NCI-H524 (cell line): ENCODE results near the gene KIAA1755.
"Not testable (repeated sequence)": the region's sequence is repeated elsewhere in the genome, so short reads cannot be mapped to it uniquely, and the experiment has no call there.

Experiments
- DNase-seq, 2 experiments: peaks; one replicate each; lab custom pipeline; 2025; lab: John Stamatoyannopoulos, UW

KIAA1755 gene

GRCh38 chr20:38290829-38291814 lies 30.6 kb upstream of the KIAA1755 start:
- peak; percentile 24 to 70 for DNase-seq

DNA sequence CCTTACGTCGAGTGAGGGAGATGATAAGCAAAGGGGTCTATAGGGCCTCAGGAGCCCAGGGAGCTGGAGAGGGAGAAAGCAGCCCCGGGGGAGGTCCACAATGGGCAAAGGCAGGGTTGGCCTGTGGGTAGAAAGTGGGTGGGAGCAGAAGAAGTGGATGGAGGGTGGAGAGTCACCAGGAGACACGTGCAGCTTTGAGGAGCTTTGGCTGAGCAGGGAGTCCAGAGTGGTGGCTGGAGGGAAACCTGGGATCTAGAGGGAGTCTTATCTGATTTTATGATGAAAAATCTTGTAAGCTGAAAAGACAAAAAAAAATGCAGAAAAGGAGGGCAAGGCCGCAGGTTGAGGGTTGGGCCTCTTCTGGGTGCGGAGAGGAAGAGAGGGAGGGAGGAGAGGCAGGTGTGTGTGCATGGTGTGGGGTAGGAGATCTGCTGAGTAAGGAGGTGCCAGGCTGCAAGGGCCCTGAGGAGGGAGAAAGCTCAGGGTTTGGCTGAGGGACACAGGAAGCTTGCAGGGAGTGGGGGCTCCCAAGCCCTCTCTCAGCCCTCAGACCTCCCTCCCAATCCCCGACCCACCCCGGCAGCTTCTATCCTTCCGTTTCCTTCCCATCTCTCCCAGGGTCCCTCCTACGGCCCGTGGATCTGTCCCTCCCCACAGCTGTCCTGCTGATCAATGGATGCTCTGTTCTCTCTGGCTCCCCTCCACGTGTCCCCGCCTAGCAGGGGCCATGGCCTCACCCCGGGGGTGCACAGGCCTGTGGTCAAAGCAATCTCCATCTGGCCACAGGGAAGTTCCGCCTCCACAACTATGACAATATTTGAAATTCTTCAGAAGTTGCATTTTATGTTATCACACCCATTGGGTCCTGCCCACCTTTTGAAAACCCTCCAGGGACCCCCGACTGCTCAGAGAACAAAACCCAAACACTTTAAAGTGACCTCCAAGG lies 26.3 kb upstream of the KIAA1755 start:
- DNase-seq: no peak

- DNase-seq: no peak
Measured at GRCh38 chr20:38284893-38285444, 24.4 kb upstream of the KIAA1755 start.

DNA sequence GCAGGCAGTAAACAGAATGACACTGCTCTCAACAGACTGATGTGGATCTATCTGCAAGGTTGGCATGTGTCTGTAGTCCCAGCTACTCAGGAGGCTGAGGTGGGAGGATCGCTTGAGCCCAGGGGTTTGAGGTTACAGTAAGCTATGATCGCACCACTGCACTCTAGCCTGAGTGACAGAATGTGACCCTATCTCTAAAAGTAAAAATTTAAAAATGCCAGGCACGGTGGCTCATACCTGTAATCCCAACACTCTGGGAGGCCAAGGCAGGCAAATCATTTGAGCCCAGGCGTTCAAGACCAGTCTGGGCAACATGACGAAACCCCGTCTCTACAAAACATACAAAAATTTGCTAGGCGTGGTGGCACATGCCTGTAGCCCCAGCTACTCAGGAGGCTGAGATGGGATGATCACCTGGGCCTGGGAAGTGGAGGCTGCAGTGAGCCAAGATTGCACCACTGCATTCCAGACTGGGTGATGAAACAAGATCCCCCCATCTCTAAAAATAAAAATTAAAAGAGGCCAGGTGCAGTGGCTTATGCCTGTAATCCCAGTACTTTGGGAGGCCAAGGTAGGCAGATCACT lies 23.6 kb upstream of the KIAA1755 start:
- not testable (repeated sequence) for DNase-seq

DNA sequence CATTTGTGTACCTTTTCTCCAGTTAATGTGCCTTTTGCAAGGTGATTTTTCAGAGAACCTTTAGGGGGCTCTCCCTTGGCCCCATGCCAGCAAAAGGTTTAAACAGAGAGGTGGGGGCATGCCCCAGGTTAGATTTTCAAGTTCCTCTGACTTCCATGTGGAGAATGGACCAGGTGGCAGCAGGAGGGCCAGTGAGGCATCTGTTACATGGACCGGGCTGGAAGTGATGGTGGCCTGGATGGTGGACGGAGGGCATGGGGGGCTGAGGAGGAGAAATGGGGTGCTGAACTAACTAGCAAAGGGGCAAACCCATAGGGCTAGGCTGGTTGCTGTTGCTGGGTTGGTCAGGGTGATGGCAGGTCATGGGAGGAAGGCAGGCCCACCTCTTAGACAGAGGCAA lies 22.7 kb upstream of the KIAA1755 start:
- DNase-seq: no peak

GRCh38 chr20:38281176-38281915 lies 20.8 kb upstream of the KIAA1755 start:
- DNase-seq: not testable (repeated sequence)

- peak in 1 of 2 experiments; percentile 64 for DNase-seq
Measured at GRCh38 chr20:38278763-38279162, 18.2 kb upstream of the KIAA1755 start.

- DNase-seq: peak; percentile 98 to 99
Measured at GRCh38 chr20:38278131-38278530, 17.6 kb upstream of the KIAA1755 start.

GRCh38 chr20:38277691-38278090 lies 17.2 kb upstream of the KIAA1755 start:
- DNase-seq: peak; percentile 40 to 63

DNA sequence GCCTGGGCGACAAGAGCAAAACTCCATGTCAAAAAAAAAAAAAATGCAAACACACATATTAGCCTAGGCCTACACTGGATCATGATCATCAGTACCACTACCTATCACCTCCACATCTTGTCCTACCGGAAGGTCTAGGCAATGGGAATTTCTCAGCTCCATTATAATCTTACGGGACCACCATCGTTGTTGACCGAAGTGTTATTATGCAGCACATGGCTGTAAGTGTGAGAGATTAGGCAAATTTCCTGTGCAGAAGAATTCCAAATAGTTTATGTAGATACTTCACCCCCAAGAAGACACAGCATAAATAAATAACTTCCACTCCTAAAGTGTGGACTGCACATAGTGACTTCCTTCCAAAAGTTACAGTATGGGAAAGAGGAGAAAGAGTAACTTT lies 16.8 kb upstream of the KIAA1755 start:
- no peak for DNase-seq

- DNase-seq: no peak
Measured at GRCh38 chr20:38275815-38276550, 15.4 kb upstream of the KIAA1755 start.

DNA sequence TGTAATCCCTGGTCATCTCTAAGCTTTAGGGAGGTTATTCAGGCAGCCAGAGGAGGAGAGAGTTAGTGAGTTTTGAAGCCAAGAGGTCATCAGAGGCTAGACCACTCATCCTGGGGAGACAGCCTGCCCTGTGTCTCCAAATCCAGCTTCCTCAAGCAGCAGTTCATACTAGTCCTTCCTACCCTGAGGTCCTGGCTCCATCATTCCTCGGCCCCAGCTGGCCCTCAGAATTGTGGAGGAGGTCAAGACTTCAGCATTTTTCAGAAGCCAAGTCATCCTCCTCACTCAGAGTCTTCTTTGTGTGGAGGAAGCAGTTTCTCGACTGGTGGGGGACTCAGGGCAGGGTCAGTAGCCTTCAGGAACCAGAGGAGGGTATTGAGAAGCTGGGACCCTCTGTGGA lies 12.4 kb upstream of the KIAA1755 start:
- DNase-seq: no peak

GRCh38 chr20:38272398-38272797 lies 11.9 kb upstream of the KIAA1755 start:
- no peak for DNase-seq

DNA sequence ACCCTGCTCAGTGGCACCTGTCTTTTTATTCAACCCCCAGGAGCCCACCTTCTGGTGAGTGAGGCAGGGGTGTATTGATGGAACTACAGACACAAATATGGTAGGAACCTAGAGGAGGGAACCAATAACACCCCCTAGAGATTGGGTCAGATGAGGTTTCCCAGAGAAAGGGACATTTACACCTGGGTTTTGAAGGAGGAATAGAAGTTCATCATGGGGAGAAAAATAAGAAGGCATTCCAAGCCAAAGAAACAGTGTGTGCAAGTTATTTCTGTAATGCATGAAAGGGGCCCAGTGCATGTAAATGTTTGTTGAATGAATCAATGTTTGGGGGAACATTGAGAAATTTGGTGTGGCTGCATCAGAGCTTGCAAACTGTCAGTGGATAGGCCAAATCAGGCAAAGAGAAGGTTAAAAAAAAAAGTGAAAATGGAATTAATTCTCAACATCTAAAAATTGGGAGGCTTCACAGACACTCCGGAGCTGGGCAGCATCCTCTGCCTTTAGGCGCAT lies 11.1 kb upstream of the KIAA1755 start:
- DNase-seq: no peak

- DNase-seq: no peak
Measured at GRCh38 chr20:38270869-38271605, 10.5 kb upstream of the KIAA1755 start.

DNA sequence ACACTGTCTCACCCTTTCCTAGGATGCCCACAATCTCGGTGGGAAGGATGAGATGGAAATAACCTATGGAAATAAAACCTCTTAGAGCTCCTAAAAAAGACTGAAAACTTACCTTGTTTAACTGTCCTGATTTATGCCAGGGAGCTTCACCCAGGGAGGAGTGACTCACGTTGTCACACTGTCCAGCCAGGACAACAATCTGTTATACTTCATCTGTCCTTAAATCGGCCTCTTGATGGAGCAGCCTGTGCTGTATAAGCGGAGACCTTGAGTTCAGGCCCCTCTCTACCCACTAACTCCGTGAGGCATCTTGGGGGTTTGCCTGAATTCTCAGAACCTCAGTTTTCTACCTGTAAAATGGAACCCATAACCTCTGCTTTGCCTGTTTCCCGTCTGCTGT lies 9.2 kb upstream of the KIAA1755 start:
- DNase-seq: no peak

DNA sequence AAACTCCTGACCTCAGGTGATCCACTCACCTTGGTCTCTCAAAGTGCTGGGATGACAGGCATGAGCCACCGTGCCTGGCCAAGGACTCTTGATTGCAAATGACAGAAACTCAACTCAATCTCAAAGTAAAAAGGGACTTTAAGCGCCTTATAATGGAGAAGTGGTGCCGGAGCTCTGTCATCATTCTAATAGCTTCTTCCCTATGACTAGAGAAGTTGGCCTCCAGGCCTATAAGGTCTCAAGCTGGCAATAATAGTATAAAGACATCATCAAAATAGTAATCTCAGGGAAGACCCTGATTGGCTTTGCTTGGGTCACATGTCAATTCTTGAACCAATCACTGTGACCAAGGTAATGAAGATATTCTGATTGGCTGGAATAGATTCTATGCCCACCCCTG lies 8.5 kb upstream of the KIAA1755 start:
- DNase-seq: no peak

DNA sequence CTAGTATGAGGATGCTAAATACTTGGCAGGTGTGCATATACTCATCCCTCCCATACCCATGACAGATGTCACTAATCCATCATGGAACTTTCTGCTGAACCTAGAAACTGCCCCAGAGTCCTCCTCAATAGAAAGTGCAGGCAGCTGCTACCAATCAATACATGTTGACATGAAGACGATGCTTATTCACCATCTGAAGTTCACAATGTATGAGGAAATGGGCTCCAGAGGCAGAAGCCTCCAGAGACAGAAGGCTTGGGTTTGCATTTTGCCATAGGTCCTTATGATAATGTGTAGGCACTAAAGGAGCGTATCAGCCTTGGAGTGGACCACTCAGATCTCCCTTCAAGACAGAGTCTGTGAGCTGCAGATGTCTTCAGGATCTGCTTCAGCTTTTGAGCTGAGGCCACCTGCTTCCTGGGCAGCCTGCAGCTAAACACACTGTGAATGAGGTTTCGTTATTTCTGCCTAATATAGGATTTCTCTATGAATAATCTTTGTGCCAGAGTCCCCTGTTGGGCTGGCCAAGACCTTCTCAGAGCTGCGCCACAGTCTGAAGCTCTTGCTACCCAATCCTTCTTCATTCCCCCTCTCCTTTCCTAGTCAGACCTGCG lies 7.5 kb upstream of the KIAA1755 start:
- peak; percentile 37 to 77 for DNase-seq

DNA sequence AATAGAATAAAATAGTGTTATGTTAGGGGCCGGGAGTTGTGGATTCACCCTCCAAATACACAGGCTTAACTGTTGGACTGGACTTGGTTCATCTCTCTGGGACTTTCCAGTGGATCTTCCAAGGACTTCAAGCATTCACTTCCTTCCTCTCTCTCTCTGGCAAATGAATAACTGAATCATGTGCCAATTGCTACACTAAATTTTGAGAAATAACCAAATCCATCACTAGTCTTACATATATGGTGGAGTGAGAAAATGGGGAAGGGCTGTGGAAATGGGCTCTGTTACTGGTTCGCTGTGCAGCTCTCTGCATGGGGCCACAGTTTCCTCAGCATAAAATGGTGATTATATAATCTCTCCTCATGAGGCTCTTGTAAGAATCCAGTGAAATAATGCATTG lies 6.8 kb upstream of the KIAA1755 start:
- no peak for DNase-seq
